ENCODE results near the gene TRAPPC2L. TPM values are rescaled to one million over a fixed set of nuclear protein-coding genes. Genes with fewer than 3 reads are reported as not detected.

TRAPPC2L gene
- total RNA-seq, 1 donor from 2014 or later: 61.0 TPM

DNA sequence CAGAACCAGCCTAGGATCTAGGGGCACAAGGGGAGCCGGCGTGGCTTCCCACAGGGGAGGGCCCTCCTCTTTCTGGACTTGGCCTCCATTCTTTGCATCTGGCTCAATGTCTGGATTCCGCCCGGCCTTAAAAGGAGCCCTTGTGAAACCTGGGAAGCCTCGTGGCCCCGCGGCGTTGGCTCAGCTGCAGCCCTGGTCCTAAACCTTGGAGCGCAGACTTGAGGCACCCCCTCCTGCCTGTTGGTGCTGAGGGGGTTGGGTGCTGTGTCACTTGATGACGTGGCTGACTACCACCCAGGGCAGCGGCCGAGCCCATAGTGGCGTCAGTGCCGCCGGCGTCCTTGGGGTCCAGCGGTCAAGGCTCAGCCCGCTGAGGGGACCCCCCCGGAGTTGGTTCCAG is 4.4 kb downstream of the TRAPPC2L start:
- no peak for ATAC-seq

DNA sequence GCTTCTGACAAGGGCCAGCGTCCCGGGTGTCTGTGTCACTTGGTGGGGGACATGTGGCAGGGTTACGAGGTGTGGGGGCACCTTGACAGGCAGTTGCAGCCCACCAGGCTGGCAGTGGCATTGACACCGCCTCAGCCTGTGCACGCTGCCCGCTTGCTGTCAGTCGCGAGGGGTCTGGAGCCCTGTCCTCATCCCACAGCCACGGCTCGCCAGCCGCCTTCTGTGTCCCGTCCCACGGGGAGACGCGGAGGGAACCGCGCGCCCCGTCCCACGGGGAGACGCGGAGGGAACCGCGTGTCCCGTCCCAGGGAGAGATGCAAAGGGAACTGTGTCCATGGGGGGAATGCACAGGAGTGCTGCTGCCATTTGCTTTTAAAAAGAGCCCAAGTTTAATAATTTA is 6.0 kb downstream of the TRAPPC2L start:
- no peak for ATAC-seq

DNA sequence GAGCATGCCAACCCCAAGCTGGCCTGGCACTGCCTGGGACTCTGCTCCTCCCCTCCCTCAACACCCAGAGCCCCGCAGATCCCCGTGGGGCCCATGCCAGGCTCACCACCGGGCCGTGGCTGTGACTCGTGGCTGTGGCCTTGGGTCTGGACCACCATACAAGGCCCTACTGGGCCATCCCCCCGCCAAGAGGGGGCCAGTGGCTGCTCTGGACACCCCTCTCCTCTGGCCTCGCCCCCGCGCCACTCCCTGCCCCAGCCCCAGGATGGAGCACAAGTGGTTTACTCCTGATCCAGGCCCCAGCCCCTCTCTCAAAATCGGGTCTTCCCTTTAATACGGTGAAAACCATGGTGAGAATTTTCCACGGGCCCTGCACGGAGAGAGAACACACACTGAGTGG is 6.5 kb downstream of the TRAPPC2L start:
- no peak for ATAC-seq

DNA sequence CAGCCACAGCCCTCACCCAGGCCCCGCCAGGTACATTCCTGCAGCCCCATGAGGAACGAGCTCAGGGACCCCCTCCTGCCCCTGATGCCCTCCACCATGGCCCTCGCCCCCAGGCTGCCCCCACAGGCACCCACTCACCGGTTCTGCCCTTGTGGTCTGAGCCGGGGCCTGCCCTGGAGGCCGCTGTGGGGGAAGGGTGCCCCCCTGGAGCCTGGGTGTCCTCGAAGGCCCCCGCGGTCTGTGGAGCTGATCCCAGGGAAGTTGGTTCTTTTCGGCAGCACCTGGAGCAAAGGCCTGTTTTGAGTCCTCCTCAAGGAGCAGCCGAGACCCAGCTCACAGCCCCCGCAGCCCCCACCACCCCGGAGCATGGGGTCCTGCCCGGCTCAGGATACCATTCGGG is 7.2 kb downstream of the TRAPPC2L start:
- ATAC-seq: no peak

DNA sequence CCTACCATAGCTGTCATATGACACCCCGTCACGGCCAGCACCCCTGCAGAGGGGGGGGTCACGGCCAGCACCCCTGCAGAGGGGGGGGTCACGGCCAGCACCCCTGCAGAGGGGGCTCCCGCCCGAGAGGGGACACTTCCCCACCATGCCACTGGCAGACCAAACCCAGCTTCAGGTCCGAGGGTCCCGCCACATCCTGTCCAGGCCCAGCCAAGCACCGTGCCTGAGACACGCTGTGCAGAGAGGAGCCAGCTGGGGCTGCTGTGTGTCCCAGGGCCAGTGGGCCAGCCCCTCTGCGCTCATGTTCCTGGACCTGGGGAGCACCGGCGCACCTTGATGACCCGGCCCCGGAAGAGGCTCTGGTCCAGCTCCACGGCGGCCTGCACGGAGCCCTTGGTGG is 7.6 kb downstream of the TRAPPC2L start:
- ATAC-seq: peak; percentile 9

DNA sequence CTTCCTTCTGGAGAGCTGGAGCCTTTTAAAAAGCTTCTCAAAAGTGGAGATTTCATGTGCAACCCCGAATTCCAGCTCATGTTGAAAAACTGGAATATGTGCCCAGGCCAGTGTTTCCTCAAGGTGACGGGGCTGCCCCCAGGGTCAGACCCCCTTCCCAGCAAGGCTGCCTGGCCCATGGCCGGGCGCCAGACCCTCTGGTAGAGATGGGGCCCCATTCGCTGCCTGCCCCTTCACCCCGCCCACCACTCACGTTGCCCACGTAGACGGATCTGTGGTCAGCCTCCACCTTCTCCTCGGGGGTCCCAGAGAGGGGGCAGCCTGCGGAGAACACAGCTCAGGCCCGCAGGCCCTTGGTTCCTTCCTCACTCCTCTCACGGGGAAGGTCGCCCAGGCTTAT is 8.4 kb downstream of the TRAPPC2L start:
- ATAC-seq: no peak

DNA sequence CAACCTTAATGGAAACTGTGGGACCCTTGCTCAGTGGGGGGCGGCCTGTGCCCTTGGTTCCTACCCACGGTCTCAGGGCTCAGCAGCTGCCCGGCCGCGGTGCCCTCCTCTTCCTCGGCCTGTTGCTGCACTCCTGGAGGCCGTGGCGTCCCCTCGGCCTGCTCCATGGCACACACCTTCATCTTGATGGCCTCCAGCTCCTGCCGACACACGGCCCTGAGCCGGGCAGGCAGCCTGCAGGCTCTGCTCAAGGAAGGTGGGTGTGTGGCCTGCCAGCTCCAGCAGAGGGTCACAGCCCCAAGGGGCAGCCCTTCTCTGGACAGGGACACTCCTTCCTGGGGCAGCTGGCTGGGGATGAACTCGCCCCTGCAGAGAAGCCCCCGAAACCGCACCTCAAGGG is 8.8 kb downstream of the TRAPPC2L start:
- ATAC-seq: no peak

DNA sequence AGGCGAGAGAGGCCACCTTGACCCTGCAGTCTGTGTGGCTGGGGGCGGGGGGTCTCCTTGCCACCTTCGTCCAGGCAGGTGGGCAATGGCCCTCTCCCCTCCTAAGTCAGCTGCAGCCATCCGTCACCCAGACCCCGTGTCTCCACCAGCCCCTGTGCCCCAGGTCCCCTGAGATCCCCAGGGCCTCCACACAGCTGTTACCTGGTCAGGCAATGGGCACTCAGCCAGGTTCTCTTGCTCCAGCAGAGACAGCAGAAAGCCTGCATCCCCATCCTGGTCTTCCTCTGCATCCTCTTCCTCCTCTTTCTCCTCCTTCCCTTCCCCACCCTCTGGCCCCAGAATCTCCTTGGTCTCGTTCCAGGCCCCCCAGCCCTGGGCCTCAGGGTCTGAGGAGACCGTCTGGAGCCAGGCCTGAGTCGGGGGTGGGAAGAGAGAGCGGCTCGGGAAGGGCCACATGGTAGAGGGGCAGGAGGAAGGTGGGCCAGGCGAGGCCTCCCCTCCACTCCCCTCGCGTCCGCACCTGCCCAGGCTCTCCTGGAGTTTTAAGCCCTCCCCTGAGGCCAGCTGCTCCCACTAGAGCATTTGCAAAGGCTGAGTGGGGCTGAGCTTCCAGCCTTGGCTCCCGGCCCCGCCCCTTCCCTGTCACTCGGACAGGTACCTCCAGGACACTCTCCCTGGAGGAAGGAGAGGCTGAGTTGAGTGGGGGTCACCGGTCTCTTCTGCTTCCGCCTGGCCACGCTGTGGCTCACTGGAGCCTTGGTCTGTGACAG is 9.4 kb downstream of the TRAPPC2L start, which contains the start of gene PABPN1L:
Gene PABPN1L, minus strand, starts transcription at position 510 of the 770 bp plus-strand sequence. Its CDS starts 54 bp downstream, at position 456.
- no peak for ATAC-seq

DNA sequence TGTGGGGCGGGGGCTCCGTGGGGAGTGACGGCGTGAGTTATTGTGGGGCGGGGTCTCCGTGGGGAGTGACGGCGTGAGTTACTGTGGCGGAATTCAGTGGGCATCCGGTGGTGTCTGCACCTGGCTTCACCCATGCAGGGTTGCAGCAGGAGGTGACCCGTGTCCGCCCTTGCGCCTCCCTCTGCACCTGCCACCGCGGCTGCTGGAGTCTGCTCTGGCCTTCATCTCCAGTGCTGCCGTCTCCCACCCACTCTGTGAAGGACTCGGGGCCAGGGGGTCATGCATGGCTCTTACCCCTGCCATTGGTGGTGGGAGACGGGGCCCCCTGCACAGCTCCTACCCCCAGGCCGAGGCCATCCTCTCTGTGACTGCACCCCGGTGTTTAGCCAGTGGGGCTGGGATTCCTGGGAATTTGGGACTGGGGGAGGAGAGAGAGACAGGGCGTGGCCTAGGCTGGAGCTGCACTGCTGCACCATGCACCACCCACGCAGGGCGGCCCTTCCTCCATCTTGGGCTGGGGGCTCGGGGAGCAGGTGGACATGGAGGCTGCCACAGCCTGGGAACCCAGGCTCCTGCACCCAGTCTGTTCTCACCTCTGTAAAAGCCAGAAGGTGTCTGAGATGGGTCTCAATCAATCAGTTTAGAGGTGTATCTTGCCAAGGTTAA is 10.8 kb downstream of the TRAPPC2L start:
- ATAC-seq: no peak

DNA sequence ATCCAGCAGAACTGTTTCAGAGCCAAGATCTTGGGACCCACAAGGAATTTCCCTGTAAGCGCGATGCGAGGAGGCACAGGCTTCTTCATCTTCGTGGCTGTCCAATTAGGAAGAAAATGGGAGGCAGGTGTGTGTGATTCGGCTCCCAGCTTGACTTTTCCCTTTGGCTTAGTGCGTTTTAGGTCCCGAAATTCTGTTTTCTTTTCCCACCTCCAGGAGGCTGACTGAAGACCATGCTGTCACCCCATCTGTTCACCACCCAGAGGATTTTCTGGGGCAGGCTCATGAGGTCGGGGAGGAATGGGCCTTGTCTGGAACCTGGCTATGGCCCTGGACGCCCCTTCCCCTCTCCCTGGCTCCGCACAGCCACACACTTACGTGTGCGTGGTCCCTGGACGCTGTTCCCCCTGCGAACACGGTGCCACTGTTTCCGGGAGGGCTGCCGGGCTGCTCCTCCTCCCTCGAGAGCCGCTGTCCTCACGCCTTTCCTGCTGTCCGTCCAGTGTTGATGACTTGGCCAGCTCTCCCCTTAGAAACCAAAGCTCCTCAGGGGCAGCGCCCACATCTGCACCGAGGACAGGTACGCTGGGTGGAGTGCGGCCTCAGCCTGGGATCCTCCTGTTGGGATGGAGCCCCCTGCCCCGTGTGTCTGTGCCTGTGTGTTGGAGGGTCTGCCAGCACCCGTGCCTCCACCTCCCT is 12.2 kb downstream of the TRAPPC2L start:
- no peak for ATAC-seq

DNA sequence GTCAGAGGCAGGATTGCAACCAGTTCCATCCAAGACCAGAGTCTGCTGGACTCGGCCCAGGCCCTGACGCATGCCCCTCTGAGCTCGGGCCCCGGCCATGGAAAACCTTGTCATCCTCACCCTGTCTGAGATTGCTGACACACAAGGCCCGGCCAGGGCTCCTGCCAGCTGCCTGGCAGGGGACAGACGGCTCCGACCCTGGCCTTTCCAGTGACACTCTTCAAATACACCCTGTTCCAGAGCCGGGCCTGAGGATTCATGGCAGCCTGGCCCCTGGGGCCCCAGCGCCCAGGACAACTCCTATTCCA is 12.7 kb downstream of the TRAPPC2L start:
- no peak for ATAC-seq

DNA sequence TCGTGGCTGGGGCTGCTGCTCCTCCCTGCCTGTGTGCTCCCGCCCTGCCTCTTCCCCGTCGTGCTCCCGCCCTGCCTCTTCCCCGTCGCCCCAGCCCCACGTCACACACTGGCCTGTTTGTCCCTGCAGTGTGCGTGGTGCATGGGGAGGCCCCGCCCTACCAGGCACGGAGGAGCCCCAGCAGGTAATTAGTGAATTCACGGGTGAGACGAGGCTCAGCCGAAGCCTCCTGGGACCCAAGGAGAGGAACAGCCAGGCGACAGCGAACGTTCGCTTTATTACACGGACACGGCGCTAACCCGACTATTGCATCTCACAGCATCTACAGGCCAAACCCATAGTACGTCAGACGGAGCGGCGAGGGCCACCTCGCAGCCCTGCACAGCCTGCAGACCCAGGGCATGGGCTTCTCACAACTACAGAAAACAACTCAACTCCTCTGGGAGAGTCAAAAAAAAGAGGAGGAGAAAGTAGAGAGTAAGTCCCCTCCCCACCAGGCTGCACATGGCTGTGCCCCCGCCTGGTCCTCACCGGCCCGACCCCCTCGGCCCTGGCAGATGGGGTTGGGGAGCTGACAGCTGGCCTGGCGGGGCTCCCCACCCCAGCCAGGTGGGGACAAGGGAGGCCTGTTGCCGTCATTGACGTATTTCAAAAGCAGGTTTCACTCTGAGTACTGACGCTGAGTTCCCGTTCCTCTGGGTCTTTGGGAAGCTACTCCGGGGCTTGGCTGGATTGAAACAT is 13.9 kb downstream of the TRAPPC2L start:
- no peak for ATAC-seq

DNA sequence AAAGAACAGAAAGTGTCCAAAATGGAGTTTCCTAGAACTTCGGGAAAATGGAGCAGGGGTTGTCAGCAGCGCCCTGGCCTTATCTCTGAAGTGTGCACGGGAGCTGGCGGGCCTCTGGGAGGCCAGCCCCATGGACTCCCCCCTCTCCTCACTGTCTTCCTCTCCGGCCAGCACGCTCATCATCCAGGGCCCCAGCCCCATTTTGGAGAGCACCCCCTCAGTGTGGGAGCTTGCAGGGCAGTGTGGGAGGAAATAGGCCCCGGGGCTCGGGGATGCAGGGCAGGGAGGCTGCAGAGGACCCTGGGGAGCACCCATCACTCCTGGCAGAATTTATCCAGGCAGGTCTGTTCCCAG is 14.4 kb downstream of the TRAPPC2L start:
- ATAC-seq: no peak

DNA sequence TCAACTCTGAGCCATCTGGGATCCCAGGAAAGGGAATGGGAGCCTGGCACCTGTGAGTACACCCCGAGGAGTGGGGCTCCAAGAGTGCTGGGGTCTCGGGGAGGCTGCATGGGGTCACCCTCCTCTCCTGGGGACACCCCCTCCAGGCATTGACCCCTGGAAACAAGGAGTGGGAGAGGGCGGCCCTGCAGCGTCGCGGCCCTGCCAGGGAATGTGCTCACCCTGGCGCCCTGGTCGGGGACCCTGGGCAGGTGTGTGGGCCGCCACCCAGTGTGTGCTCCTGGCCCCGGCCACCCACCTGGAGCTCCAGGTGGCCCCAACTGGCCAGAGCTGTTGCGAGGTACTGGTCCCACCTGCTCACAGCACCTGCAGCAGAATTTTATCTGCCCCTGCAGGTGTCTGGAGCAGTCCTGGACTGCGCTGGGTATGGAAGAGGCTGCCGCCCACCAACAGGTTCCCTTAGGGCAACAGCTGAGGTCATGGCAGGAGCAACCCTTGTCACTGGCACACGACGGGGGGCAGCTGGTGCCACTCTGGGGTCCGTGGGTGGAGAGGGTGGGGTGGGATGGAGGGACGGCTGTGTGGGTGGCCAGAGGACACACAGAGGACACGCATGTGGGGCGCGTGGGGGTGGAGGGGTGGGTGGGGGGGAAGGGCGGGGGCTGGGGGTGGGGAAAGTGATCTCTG is 14.9 kb downstream of the TRAPPC2L start:
- ATAC-seq: no peak

DNA sequence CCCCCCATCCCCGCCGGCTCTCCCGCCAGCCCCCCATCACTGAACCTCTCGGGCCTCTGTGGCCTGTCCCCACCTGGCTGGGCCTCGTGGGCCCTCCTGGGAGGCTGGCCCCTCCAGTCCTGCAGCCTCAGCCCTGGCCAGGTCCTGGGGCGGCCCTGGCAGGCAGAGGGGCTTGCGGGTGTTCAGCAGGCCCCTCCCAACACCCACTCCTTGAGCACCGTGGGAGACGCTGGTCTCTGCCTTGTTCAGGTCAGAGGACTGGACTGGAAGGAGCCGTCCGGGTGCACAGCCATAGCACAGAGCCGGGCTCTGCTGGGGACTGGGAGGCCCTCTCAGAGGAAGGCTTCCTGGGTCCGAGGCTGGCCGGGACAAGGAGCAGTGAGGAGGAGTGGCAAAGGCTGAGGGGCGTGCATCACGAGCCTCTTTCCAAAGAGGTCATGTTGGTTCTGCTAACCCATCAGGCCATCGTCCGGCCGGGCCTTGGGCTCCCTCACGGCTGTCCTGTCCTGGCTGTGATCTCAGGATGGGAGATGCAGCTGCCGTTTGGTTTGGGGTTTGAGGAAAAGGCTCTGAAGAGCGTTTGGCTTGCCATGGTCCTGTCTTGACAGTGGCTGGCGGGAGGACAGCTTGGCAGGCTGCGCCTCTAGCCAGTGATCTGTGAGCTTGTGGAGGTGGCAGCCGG is 15.9 kb downstream of the TRAPPC2L start:
- ATAC-seq: no peak

DNA sequence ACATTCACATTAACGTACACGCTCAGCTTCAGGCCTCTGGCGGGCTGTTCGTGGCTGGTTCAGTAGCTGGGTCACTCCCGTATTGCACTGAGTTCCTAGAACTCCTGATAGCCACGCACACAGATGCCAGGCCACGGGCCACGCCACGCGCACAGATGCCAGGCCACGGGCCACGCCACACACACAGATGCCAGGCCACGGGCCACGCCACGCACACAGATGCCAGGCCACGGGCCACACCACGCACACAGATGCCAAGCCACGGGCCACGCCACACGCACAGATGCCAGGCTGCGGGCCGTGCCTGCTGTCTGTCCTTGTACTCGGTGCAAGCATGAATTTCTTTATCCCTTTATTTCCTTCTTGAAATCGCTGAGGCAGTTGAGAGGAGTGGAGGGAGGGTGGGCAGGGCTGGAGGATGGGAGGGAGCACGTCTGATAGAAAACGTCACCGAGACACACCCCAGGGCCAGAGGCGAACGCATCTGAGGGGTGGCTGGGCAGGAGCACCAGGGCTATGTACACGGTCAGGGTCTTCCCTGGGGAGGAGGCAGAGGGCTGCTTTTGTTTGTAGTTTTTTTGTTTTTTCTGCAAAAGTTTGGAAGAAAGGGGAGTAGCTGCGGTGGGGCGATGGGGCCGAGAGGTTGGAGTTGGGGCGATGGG is 18.1 kb downstream of the TRAPPC2L start:
- ATAC-seq: no peak

DNA sequence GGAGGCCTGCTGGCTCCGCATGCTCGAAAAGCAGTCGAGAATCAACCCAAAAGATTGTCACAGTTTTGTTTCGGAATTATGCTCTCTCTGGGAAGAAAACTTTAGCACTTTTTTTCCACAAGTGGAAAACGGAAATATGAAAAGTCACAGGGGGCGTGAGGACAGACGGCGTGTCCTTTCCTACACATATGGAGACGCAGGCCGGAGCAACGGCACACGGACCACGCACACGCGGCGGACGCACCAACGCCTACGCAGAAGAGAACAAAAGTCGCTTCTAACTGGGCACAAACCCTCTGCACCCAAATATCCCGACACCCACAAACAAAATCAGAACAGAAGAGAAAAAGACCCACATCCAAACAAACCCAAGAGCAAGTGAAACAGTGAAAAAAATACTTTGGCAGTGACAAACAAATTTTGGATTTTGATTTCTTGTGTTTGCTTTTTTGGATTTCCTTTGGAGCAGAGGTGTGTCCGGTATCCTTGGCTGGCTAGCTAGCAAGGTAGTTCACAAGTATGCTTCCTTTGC is 18.8 kb downstream of the TRAPPC2L start:
- no peak for ATAC-seq

DNA sequence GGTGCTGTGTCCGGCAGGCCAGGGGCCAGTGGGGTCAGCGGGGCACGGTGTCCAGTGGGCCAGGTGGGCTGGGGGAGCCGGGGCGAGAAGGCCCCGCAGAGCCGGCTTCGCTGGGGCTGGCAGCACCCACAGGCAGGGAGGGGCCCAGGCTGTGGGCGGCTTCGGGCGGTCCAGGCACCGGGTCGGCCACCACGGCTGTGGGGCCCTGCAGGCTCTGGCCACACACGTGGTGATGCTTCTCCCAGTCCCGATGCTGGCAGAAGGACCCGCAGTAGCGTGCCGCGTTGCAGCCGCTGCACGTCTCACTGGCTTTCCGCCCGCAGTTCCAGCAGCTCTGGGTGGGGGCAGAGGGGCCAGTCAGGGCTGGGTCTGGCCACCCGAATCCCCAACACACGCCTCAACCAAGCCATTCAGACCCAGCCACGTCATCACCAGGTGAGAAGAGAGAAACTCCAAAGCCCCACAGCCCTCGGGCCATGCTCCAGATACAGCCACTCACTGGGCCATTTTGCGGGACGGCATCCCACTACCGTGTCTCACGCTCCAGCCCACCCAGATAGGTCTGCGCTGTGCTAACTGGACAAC is 20.1 kb downstream of the TRAPPC2L start:
- ATAC-seq: no peak

DNA sequence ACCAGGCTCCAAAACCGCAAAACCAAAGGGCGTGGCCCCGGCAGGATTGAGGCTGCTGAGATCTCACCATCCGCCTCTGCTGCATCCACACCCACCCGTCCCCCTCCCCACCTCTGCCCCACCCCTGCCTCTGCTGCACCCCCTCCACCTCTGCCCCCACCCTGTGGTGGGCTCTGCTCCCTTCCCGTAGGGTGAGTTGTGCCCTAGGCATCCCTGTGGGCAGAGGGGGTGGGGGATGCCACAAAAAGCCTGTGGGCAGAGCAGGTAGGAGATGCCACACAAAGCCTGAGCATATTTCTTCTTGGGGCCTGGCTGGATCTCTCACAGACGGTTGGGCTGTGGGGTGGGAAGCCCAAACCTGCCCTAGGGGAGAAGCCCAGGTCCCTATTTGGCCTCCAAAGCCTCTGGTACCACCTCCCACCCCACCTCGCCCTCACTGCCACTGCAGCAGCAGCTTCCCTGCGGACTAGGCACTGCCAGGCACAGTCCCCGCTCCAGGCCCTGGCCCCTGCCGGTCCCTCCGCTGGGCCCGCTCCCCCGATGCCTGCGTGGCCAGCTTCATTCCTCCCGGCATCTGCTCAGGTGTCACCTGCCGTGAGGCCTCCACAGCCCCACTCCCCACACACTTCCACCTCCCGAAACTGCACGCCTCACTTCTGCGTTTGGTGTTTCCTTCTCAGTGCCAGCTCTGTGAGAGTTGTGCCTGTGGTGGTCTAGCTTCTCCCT is 20.8 kb downstream of the TRAPPC2L start:
- ATAC-seq: no peak

DNA sequence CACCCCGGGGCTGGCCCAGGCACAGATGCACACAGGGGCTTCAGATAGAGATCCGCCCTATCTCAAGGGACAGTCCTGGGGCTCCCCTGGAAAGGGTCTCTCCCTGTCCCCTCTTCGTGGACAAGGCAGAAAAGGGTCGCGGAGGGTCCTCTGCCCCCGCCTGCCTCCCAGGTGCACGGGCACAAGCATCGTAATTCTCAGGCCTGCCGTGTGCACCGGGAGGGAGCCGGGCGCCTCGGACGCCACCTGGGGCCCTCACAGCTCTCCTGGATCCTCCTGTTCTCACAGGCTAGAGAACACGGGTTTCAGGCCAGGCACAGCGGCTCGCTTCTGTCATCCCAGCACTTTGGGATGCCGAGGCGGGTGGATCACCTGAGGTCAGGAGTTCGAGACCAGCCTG is 21.4 kb downstream of the TRAPPC2L start:
- ATAC-seq: no peak

Data from esophagus mucosa (tissue), 1 donor.